HepG2 (cell line): Measurements from ENCODE around the gene FGD5. TPM values are rescaled to one million over a fixed set of nuclear protein-coding genes. Genes with fewer than 3 reads are reported as not detected.

Experiments
- ATAC-seq: fragments of 200-7000 bp; cut with Tn5 transposase; 3 replicates; pipeline ENCODE4 v1.9.1; 2020; ENCODE audit warnings: mild to moderate bottlenecking, moderate library complexity
- BruUV-seq: library from RNA; stranded (reverse); fragments of 400-500 nt; replicated peaks from 2 replicates; lab custom pipeline; 2021; lab: Mats Ljungman, UMichigan
- CTCF ChIA-PET: fragments of 300-600 bp; formaldehyde crosslinking; extraction: SDS; loops from one replicate; lab custom pipeline; 2021; ENCODE audit warnings: low total read pairs, inconsistent platforms, low intra/inter-chr PET ratio; lab: Yijun Ruan, JAX
- POLR2A ChIA-PET: fragments of 350-600 bp; sonication (Branson Sonifier 250); formaldehyde crosslinking; loops from one replicate; lab custom pipeline; 2020; ENCODE audit warnings: antibody characterized with exemption, inconsistent platforms; lab: Yijun Ruan, JAX
- DNase-seq: peaks from one replicate; pipeline ENCODE4 v3.0.0-alpha.2; 2015; ENCODE audit warnings: low spot score
- FAIRE-seq: peaks from 3 replicates; lab custom pipeline; 2011; peaks lifted over from hg19 to GRCh38; lab: Jason Lieb, UNC
- H2AFZ ChIP-seq: one replicate; pipeline ENCODE4 v1.6.1; 2011; ENCODE audit warnings: low read length, inconsistent platforms
- H3K27ac ChIP-seq: fragments of 300-600 bp; 3 replicates; pipeline ENCODE4 v1.8.0; 2011; ENCODE audit warnings: mixed run types, mild to moderate bottlenecking, mixed read lengths, low read length, inconsistent platforms; ENCODE audit not compliant: insufficient read depth; ENCODE audit errors: extremely low read length
- H3K27me3 ChIP-seq, 2 experiments: fragments of 200-600 bp in 1 of 2; 2 replicates in 1 of 2; 3 replicates in 1 of 2; pipeline versions ENCODE4 v1.6.0 to v1.8.0; 2011; ENCODE audit warnings: low read length in 2 of 2, mild to moderate bottlenecking in 2 of 2, moderate library complexity in 2 of 2, inconsistent platforms in 1 of 2; ENCODE audit not compliant: insufficient read depth in 2 of 2, control insufficient read depth in 1 of 2
- H3K36me3 ChIP-seq, 2 experiments: fragments of 200-600 bp in 1 of 2; replicated peaks in 1 of 2; 2 replicates in 1 of 2; 3 replicates in 1 of 2; pipeline versions ENCODE4 v1.5.1 to v1.8.0; 2011; ENCODE audit warnings: low read length in 2 of 2, inconsistent platforms in 1 of 2; ENCODE audit not compliant: insufficient read depth in 2 of 2, control insufficient read depth in 1 of 2
- H3K4me1 ChIP-seq: 2 replicates; pipeline ENCODE4 v1.5.1; 2012; ENCODE audit warnings: low read length, inconsistent platforms; ENCODE audit not compliant: insufficient read depth
- H3K4me2 ChIP-seq: 2 replicates; pipeline ENCODE4 v1.6.0; 2011; ENCODE audit warnings: low read depth, low read length, inconsistent platforms
- H3K4me3 ChIP-seq, 3 experiments: fragments of 200-600 bp in 1 of 3; sonication (generic), shearing (Covaris generic) in 1 of 3; replicated peaks in 1 of 3; 2 replicates each; pipeline ENCODE4 v1.5.1; 2011 to 2016; ENCODE audit warnings: low read length in 3 of 3, inconsistent platforms in 2 of 3, low read depth in 2 of 3, mild to moderate bottlenecking in 2 of 3, control low read depth in 1 of 3, mixed read lengths in 1 of 3; ENCODE audit not compliant: insufficient read depth in 1 of 3
- H3K79me2 ChIP-seq: one replicate; pipeline ENCODE4 v1.6.1; 2011; ENCODE audit warnings: low read length, inconsistent platforms; ENCODE audit not compliant: insufficient read depth
- H3K9ac ChIP-seq: 2 replicates; pipeline ENCODE4 v1.6.0; 2011; ENCODE audit warnings: mild to moderate bottlenecking, low read depth, low read length, inconsistent platforms; ENCODE audit not compliant: insufficient read depth
- H3K9me3 ChIP-seq: 2 replicates; pipeline ENCODE4 v1.5.1; 2012; ENCODE audit warnings: mild to moderate bottlenecking, low read length
- H4K20me1 ChIP-seq: 2 replicates; pipeline ENCODE4 v1.6.0; 2011; ENCODE audit warnings: inconsistent platforms, mild to moderate bottlenecking, low read length, moderate library complexity; ENCODE audit not compliant: insufficient read depth
- AGO2 ChIP-seq: fragments of 200-400 bp; formaldehyde crosslinking; optimal IDR thresholded peaks from 2 replicates; pipeline ENCODE3; 2017; ENCODE audit warnings: mild to moderate bottlenecking, low read depth, low read length, moderate library complexity
- FOXO1 ChIP-seq: sonication (generic); formaldehyde crosslinking; IDR thresholded peaks from 2 replicates; pipeline ENCODE4 v1.4.0; 2020; ENCODE audit warnings: missing genetic modification reagents
- KDM4B ChIP-seq: sonication (generic); formaldehyde crosslinking; IDR thresholded peaks from 2 replicates; pipeline ENCODE4 v1.4.0; 2020; ENCODE audit warnings: missing genetic modification reagents
- NCOA2 ChIP-seq: sonication (generic); formaldehyde crosslinking; IDR thresholded peaks from 2 replicates; pipeline ENCODE4 v1.8.0; 2022; ENCODE audit warnings: inconsistent platforms
- REPIN1 ChIP-seq: sonication (generic); formaldehyde crosslinking; IDR thresholded peaks from 2 replicates; pipeline ENCODE4 v1.8.0; 2022; ENCODE audit warnings: missing genetic modification reagents, low read depth, mild to moderate bottlenecking, borderline replicate concordance
- SETDB1 ChIP-seq: sonication (generic); formaldehyde crosslinking; IDR thresholded peaks from 2 replicates; pipeline ENCODE4 v1.5.1; 2020; ENCODE audit warnings: missing genetic modification reagents, mild to moderate bottlenecking, borderline replicate concordance
- YEATS2 ChIP-seq: sonication (generic); formaldehyde crosslinking; IDR thresholded peaks from 2 replicates; pipeline ENCODE4 v1.4.0; 2020; ENCODE audit warnings: missing genetic modification reagents, borderline replicate concordance
- ZNF224 ChIP-seq: sonication (generic); formaldehyde crosslinking; IDR thresholded peaks from 2 replicates; pipeline ENCODE4 v1.5.0; 2020; ENCODE audit warnings: mild to moderate bottlenecking, missing genetic modification reagents
- ZNF33A ChIP-seq: sonication (generic); formaldehyde crosslinking; IDR thresholded peaks from 2 replicates; pipeline ENCODE4 v1.5.1; 2020; ENCODE audit warnings: missing genetic modification reagents, mild to moderate bottlenecking, moderate library complexity, borderline replicate concordance
- ZNF468 ChIP-seq: sonication (generic); formaldehyde crosslinking; IDR thresholded peaks from 2 replicates; pipeline ENCODE4 v1.8.0; 2022; ENCODE audit warnings: mild to moderate bottlenecking, moderate library complexity, missing genetic modification reagents
- ZNF629 ChIP-seq: sonication (generic); formaldehyde crosslinking; conservative IDR thresholded peaks from 2 replicates; pipeline ENCODE4 v1.5.0; 2020; ENCODE audit warnings: missing genetic modification reagents
- ZNF777 ChIP-seq: sonication (generic); formaldehyde crosslinking; IDR thresholded peaks from 2 replicates; pipeline ENCODE4 v1.4.0; 2020; ENCODE audit warnings: missing genetic modification reagents
- WGBS: methylation state at CpG from one replicate; pipeline ENCODE4 v1.1.6; 2017; ENCODE audit warnings: low lambda C conversion rate; 5-methylcytosine and 5-hydroxymethylcytosine counted together
- in situ Hi-C: cut with HindIII; loops from 2 replicates; pipeline ENCODE4 v1.10.0; 2017; ENCODE audit warnings: low pct_unique_long_range_greater_than_20kb; ENCODE audit not compliant: extremely low pct_ligation_motif_present
- intact Hi-C: fragments of 100-400 bp; cut with micrococcal nuclease; formaldehyde crosslinking; loops from one replicate; pipeline ENCODE4 v1.10.0; 2022; ENCODE audit not compliant: unreplicated experiment
- polyA plus RNA-seq, 8 experiments: library from polyadenylated mRNA; depleted of rRNA in 3 of 8; stranded (reverse) in 7 of 8; unstranded in 1 of 8; fragments of >200 nt; fragmentation: Illumina TruSeq in 4 of 8; extraction: Trizol in 4 of 8; gene quantifications; 2 replicates each; pipeline versions ENCODE4 v1.2.1 to v1.2.3, GENCODE V29; 2011 to 2016; ENCODE audit warnings: low read depth in 4 of 8, missing spikeins in 1 of 8, mixed read lengths in 1 of 8; ENCODE audit not compliant: insufficient read depth in 1 of 8
- total RNA-seq, 5 experiments: library from RNA; depleted of rRNA; stranded (reverse); fragments of >200 nt; fragmentation: Illumina TruSeq; extraction: Trizol; gene quantifications; 2 replicates each; pipeline ENCODE4 v1.2.3, GENCODE V29; 2016; ENCODE audit warnings: low read depth in 1 of 5
- TF ChIP-seq, protein P1 (sequence below): sonication (generic); formaldehyde crosslinking; IDR thresholded peaks from 2 replicates; pipeline ENCODE4 v1.4.0; 2020; ENCODE audit warnings: missing genetic modification reagents, borderline replicate concordance
- TF ChIP-seq, protein P2 (sequence below): sonication (generic); formaldehyde crosslinking; IDR thresholded peaks from one replicate; pipeline ENCODE4 v1.5.1; 2020; ENCODE audit warnings: mild to moderate bottlenecking, missing genetic modification reagents; ENCODE audit errors: not compliant biosample characterization

FGD5 gene
- total and polyA plus RNA-seq, 2 of the 13 experiments (the other 11 are each of a cell fraction or from before 2014, with no cell fraction given): 0.17 TPM; not detected in 1

DNA sequence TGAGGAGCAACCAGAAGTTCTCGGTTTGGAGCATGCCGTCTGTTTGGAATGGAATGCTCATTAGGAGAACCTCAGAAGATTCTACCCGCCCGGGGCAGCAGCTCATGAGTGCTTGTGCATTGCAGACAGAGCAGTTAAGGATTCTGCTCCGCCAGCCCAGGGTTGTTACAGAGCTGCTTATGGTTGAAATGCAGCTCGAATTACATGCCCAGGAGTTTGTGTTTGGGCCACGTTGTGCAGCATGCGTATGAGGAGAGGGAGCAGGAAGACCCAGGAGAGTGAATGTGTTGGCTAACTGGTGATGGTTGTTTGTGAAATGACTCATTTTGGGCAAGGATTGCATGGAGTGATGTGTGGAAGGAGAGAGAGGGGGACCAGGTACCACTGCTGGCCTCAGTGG is 9.0 kb downstream of the FGD5 start:
- WGBS: 34% methylated on average over 7 of the region's 8 CpGs
- intact Hi-C loops (no loop called here), in situ Hi-C loops (no loop called here)
- H3K4me1 ChIP-seq: no peaks in the 10 kb centered on the region
- no peaks in the 10 kb centered on the region for H4K20me1 ChIP-seq
- ATAC-seq (no peak), DNase-seq (no peak), FAIRE-seq (no peak)
- H3K4me2 ChIP-seq: no peak overlapping the region
- no peak overlapping the region for H3K4me3 ChIP-seq
- H2AFZ ChIP-seq: no peak overlapping the region
- H3K36me3 ChIP-seq: no peaks in the 10 kb centered on the region; a peak in 1 of 5 replicates
- CTCF ChIA-PET: no interaction called here
- BruUV-seq: no TSS peak
- POLR2A ChIA-PET: no interaction called here
- H3K9me3 ChIP-seq: no peaks in the 10 kb centered on the region
- H3K27me3 ChIP-seq: peaks cover 0 to 40% of the 10 kb centered on the region in 2 experiments; a peak in 2 of 5 replicates
- no peak overlapping the region for H3K9ac ChIP-seq
- H3K27ac ChIP-seq: no peak overlapping the region
- no peaks in the 10 kb centered on the region for H3K79me2 ChIP-seq
- no peak for TF ChIP-seq REPIN1 (CRISPR knock-in tag)
- TF ChIP-seq SETDB1: no peak
- no peak for TF ChIP-seq ZNF629
- TF ChIP-seq ZNF777: no peak
- TF ChIP-seq, protein P1, sequence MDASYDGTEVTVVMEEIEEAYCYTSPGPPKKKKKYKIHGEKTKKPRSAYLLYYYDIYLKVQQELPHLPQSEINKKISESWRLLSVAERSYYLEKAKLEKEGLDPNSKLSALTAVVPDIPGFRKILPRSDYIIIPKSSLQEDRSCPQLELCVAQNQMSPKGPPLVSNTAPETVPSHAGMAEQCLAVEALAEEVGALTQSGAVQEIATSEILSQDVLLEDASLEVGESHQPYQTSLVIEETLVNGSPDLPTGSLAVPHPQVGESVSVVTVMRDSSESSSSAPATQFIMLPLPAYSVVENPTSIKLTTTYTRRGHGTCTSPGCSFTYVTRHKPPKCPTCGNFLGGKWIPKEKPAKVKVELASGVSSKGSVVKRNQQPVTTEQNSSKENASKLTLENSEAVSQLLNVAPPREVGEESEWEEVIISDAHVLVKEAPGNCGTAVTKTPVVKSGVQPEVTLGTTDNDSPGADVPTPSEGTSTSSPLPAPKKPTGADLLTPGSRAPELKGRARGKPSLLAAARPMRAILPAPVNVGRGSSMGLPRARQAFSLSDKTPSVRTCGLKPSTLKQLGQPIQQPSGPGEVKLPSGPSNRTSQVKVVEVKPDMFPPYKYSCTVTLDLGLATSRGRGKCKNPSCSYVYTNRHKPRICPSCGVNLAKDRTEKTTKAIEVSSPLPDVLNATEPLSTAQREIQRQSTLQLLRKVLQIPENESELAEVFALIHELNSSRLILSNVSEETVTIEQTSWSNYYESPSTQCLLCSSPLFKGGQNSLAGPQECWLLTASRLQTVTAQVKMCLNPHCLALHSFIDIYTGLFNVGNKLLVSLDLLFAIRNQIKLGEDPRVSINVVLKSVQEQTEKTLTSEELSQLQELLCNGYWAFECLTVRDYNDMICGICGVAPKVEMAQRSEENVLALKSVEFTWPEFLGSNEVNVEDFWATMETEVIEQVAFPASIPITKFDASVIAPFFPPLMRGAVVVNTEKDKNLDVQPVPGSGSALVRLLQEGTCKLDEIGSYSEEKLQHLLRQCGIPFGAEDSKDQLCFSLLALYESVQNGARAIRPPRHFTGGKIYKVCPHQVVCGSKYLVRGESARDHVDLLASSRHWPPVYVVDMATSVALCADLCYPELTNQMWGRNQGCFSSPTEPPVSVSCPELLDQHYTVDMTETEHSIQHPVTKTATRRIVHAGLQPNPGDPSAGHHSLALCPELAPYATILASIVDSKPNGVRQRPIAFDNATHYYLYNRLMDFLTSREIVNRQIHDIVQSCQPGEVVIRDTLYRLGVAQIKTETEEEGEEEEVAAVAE (CRISPR knock-in tag): no peak
- TF ChIP-seq FOXO1 (CRISPR knock-in tag): no peak
- TF ChIP-seq NCOA2 (CRISPR knock-in tag): no peak
- no peak for TF ChIP-seq ZNF224 (CRISPR knock-in tag)
- TF ChIP-seq ZNF468 (CRISPR knock-in tag): no peak
- TF ChIP-seq ZNF33A: no peak
- TF ChIP-seq AGO2: no peak
- TF ChIP-seq, protein P2, sequence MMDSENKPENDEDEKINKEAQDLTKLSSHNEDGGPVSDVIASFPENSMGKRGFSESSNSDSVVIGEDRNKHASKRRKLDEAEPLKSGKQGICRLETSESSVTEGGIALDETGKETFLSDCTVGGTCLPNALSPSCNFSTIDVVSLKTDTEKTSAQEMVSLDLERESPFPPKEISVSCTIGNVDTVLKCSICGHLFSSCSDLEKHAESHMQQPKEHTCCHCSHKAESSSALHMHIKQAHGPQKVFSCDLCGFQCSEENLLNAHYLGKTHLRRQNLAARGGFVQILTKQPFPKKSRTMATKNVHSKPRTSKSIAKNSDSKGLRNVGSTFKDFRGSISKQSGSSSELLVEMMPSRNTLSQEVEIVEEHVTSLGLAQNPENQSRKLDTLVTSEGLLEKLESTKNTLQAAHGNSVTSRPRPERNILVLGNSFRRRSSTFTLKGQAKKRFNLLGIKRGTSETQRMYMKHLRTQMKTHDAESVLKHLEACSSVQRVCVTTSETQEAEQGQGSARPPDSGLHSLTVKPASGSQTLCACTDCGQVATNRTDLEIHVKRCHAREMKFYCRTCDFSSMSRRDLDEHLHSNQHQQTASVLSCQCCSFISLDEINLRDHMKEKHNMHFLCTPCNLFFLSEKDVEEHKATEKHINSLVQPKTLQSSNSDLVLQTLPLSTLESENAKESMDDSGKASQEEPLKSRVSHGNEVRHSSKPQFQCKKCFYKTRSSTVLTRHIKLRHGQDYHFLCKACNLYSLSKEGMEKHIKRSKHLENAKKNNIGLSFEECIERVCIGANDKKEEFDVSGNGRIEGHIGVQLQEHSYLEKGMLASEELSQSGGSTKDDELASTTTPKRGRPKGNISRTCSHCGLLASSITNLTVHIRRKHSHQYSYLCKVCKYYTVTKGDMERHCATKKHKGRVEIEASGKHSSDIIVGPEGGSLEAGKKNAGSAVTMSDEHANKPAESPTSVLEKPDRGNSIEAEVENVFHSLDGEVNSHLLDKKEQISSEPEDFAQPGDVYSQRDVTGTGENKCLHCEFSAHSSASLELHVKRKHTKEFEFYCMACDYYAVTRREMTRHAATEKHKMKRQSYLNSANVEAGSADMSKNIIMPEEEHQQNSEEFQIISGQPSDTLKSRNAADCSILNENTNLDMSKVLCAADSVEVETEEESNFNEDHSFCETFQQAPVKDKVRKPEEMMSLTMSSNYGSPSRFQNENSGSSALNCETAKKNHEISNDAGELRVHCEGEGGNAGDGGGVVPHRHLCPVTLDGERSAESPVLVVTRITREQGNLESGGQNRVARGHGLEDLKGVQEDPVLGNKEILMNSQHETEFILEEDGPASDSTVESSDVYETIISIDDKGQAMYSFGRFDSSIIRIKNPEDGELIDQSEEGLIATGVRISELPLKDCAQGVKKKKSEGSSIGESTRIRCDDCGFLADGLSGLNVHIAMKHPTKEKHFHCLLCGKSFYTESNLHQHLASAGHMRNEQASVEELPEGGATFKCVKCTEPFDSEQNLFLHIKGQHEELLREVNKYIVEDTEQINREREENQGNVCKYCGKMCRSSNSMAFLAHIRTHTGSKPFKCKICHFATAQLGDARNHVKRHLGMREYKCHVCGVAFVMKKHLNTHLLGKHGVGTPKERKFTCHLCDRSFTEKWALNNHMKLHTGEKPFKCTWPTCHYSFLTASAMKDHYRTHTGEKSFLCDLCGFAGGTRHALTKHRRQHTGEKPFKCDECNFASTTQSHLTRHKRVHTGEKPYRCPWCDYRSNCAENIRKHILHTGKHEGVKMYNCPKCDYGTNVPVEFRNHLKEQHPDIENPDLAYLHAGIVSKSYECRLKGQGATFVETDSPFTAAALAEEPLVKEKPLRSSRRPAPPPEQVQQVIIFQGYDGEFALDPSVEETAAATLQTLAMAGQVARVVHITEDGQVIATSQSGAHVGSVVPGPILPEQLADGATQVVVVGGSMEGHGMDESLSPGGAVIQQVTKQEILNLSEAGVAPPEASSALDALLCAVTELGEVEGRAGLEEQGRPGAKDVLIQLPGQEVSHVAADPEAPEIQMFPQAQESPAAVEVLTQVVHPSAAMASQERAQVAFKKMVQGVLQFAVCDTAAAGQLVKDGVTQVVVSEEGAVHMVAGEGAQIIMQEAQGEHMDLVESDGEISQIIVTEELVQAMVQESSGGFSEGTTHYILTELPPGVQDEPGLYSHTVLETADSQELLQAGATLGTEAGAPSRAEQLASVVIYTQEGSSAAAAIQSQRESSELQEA: no peak
- no peak for TF ChIP-seq YEATS2 (CRISPR knock-in tag)
- TF ChIP-seq KDM4B: no peak
